Activated naive CD4-positive, alpha-beta T cell treated with anti-CD3 and anti-CD28 coated beads for 36 hours (primary cell): ENCODE data around the gene PDE6C. TPM values are rescaled to one million over a fixed set of nuclear protein-coding genes. Genes with fewer than 3 reads are reported as not detected.

Experiments used
- CTCF ChIA-PET: fragments of 350-600 bp; sonication (Branson Sonifier 250); formaldehyde crosslinking; loops from one replicate; lab custom pipeline; 2021; ENCODE audit warnings: antibody characterized with exemption; lab: Charles Lee
- DNase-seq: peaks from one replicate; pipeline ENCODE4 v3.0.0-alpha.2; 2020
- H3K27ac Mint-ChIP-seq: one replicate; pipeline ENCODE4 v1.8.0; 2021; ENCODE audit warnings: mild to moderate bottlenecking, mixed read lengths
- H3K27me3 Mint-ChIP-seq: one replicate; pipeline ENCODE4 v1.8.0; 2021; ENCODE audit warnings: low read depth, mixed read lengths
- H3K36me3 Mint-ChIP-seq: one replicate; pipeline ENCODE4 v1.8.0; 2021; ENCODE audit warnings: low read depth, mixed read lengths
- H3K4me1 Mint-ChIP-seq: one replicate; pipeline ENCODE4 v1.8.0; 2021; ENCODE audit warnings: low read depth, mixed read lengths
- H3K4me3 Mint-ChIP-seq: one replicate; pipeline ENCODE4 v1.8.0; 2021; ENCODE audit warnings: mild to moderate bottlenecking, moderate library complexity, mixed read lengths
- H3K9me3 Mint-ChIP-seq: one replicate; pipeline ENCODE4 v1.8.0; 2021; ENCODE audit warnings: mixed read lengths
- intact Hi-C: fragments of 100-400 bp; cut with micrococcal nuclease; formaldehyde crosslinking; loops from one replicate; pipeline ENCODE4 v1.15.1; 2023
- total RNA-seq, 2 experiments: library from RNA; stranded (reverse); gene quantifications; one replicate each; pipeline ENCODE4 v1.2.3, GENCODE V29; 2021

The PDE6C gene
- total RNA-seq, 2 experiments from 2014 or later: not detected

DNA sequence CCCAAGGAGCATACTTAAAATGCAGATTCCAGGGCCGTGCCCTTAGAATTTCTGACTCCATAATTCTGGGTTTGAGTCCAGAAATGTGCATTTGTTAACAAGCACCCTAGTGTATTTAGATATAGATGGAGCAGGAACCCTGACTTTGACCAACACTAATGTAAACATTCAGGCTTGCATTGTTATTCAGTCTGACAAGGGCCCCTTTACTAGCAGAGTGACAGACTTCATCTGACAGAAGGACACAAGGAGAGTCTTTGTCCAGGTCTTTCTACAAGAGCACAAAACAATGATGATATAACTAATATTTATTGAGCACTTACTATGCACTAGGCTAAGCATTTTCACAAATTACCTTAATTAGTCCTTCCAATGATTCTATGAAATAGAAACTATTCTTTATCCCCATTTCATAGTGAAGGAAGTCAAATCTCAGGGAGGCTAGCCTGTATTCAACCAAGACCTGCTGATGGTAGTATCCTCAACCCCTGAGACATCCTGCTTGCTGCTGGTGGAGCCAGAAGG lies 15.2 kb upstream of the PDE6C start:
- H3K4me1 Mint-ChIP-seq: no peaks in the 10 kb centered on the region
- no peak for DNase-seq
- H3K27me3 Mint-ChIP-seq: peaks cover 14% of the 10 kb centered on the region
- no peaks in the 10 kb centered on the region for H3K9me3 Mint-ChIP-seq
- intact Hi-C loops: no loop called here
- H3K36me3 Mint-ChIP-seq: no peaks in the 10 kb centered on the region
- CTCF ChIA-PET: interaction anchor here (1.2 kb wide), 1 partner anchor 219 kb away, joined by 4 read pairs; no protein-coding TSS in a partner anchor
- H3K4me3 Mint-ChIP-seq: no peak overlapping the region
- no peak overlapping the region for H3K27ac Mint-ChIP-seq

DNA sequence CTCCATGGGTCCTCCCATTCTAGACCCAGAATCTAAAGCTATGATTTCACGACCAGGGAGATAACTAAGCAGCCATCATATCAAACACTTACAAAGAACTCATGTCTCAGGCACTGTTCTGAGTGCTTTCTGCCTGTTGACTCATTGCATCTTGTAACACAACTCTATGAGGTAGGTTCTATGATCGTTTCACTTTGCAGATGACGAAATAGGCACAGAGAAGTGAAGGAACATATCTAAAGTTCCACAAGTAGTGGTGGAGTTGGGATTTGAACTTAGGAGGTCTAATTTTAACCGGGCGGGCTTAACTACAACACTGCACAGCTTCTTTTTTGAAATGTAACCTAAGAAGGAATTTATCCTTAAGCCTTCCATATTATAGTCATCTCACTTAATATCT lies 14.2 kb upstream of the PDE6C start:
- intact Hi-C loops: no loop called here
- CTCF ChIA-PET: no interaction called here
- no peaks in the 10 kb centered on the region for H3K9me3 Mint-ChIP-seq
- H3K27me3 Mint-ChIP-seq: peaks cover 16% of the 10 kb centered on the region
- H3K36me3 Mint-ChIP-seq: no peaks in the 10 kb centered on the region
- no peak for DNase-seq
- no peak overlapping the region for H3K4me3 Mint-ChIP-seq
- no peak overlapping the region for H3K27ac Mint-ChIP-seq
- H3K4me1 Mint-ChIP-seq: no peaks in the 10 kb centered on the region

DNA sequence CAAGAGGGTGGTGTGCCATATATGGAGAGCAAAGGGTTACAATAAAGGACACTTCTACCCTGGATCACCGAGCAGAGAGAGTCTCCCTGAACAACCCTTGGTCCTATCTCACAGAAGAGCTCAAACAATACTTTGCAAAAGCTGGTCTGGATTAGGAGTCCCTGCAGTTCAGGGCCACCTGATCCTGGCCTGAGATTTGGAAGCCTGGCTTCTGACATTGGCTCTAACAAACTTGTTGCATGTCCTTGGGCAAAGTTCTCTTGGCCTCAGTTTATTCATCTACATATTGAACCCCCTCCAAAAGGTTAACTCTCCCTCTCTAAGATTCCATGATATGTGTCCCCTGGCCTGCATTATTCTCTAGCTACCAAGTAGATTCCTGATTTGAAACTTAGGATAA lies 13.0 kb upstream of the PDE6C start:
- H3K9me3 Mint-ChIP-seq: no peaks in the 10 kb centered on the region
- no peaks in the 10 kb centered on the region for H3K36me3 Mint-ChIP-seq
- H3K4me1 Mint-ChIP-seq: no peaks in the 10 kb centered on the region
- DNase-seq: no peak
- H3K27ac Mint-ChIP-seq: no peak overlapping the region
- peaks cover 23% of the 10 kb centered on the region for H3K27me3 Mint-ChIP-seq
- H3K4me3 Mint-ChIP-seq: no peak overlapping the region
- CTCF ChIA-PET: no interaction called here
- intact Hi-C loops: no loop called here

DNA sequence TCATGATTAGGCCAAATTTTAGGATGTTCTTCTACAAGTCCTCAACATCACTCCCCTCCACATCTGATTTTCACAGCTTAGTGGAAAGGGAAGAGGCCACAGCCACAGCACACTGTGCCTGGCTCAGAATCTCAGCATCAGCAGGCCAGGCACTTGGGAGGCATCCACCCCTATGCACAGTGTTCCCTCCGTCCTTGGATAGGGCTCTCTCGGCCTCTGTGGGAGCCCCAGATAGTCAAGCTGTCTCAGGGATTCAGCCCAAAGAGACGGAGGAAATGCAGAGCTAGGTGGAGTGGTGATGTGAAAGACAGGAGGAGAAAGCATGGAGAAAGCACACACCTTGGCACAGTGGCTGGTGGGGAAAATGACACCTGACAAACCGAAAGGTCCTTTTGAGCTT lies 12.6 kb upstream of the PDE6C start:
- CTCF ChIA-PET: no interaction called here
- Mint-ChIP-seq H3K36me3 (no peaks in the 10 kb centered on the region), H3K27ac (no peak overlapping the region), H3K27me3 (peaks cover 23% of the 10 kb centered on the region), H3K4me3 (no peak overlapping the region), H3K4me1 (no peaks in the 10 kb centered on the region), H3K9me3 (no peaks in the 10 kb centered on the region)
- DNase-seq: no peak
- intact Hi-C loops: no loop called here

DNA sequence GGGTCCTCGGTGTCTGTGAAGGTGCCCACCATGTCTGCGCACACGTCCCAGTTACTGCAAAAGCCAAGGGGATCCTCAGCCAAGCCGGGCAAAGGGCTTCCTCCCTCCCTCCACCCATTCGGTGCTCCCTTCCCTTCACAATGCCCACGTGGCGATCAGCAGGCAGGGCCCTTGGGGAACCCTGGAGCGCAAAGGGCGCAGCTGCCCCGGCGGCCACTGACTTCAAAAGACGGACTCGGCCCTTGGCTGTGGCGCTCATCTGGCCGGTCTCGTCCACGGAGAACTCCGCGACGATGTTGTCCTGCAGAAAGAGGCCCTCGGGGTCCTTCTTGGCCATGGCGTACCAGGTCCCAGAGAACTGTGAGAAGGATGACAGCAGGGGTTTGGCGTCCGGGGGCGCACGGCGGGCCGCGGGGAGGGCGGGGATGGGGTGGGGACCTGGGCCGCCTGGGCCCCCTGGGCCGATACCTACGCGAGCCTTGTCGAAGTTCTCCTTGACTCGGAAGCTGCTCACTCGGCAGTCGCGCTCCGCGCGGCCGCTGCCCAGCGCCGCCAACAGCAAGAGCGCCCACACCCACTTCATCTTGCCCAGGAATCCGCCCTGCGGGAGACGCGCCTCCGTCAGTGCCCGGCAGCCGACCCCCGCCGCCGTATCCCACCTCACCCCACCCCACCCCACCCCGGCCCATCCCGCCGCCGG lies 11.7 kb upstream of the PDE6C start:
- peaks cover 23% of the 10 kb centered on the region for H3K27me3 Mint-ChIP-seq
- CTCF ChIA-PET: no interaction called here
- H3K27ac Mint-ChIP-seq: no peak overlapping the region
- no peak overlapping the region for H3K4me3 Mint-ChIP-seq
- DNase-seq: no peak
- intact Hi-C loops: no loop called here
- no peaks in the 10 kb centered on the region for H3K36me3 Mint-ChIP-seq
- no peaks in the 10 kb centered on the region for H3K4me1 Mint-ChIP-seq
- no peaks in the 10 kb centered on the region for H3K9me3 Mint-ChIP-seq

DNA sequence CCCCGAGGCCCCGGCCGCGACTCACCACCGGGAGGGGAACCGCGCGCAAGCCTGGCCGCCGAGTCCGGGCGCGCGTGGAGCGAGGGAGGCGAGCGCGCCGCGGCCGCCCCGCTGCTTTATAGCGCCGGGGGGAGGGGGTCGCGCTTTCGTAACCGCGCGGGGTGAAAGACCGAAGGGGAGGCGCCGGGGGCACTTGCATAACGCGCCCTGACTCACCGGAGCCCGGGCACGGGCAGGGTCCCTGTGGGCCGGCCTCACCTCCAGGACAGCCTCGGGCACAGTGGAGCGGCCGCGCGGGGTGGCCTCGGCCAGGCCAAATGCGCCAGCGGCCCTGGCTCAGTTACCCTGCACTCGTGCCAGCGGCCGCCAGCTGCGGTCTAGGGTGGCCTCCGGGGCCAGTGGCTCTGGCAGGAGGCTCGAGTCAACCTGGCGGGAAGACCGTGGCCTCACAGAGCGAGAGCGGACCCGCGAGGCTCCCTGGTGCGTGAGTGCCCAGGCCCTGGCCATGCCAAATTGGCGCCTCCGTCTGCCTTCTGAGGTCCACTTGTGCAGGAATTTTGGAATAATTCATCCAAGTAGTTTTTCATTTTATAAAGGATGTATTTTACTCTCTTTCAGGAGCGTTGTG lies 11.1 kb upstream of the PDE6C start, which contains the start of gene RBP4:
Gene RBP4 (minus strand): TSS at position 90 of the 628 bp plus-strand sequence. CDS start 207 bp downstream, outside the sequence.
- DNase-seq: no peak
- no peaks in the 10 kb centered on the region for H3K4me1 Mint-ChIP-seq

DNA sequence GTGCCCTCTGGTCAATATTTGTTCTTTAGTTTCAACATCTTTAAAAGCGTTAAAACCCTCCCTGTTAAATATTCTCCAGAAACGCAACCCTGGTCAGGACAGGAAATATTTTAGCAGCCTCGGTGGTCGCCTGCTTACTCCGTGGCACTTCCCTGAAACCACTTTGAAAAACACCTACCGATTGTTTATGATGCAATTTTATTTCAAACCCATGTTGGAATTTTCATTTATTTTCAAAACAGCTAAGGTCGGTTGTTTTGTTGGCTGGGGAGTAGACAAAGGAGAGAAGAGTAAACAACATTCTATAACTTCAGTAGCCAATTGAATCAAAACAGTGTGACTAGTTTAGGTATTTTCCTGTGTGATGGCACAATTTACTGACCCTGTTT lies 10.6 kb upstream of the PDE6C start:
- intact Hi-C loops: no loop called here
- Mint-ChIP-seq H3K4me1 (no peaks in the 10 kb centered on the region), H3K9me3 (no peaks in the 10 kb centered on the region), H3K27me3 (peaks cover 26% of the 10 kb centered on the region), H3K36me3 (no peaks in the 10 kb centered on the region), H3K4me3 (no peak overlapping the region), H3K27ac (no peak overlapping the region)
- CTCF ChIA-PET: interaction anchor here (0.6 kb wide), 1 partner anchor 45 kb away, joined by 3 read pairs; no protein-coding TSS in a partner anchor
- DNase-seq: no peak

More for the DNA sequence above, 11.1 kb upstream of the PDE6C start, which contains the start of gene RBP4:
- peaks cover 26% of the 10 kb centered on the region for H3K27me3 Mint-ChIP-seq
- no peaks in the 10 kb centered on the region for H3K9me3 Mint-ChIP-seq
- intact Hi-C loops: no loop called here
- H3K4me3 Mint-ChIP-seq: no peak within 1 kb of the TSS
- no peaks in the 10 kb centered on the region for H3K36me3 Mint-ChIP-seq
- CTCF ChIA-PET: no interaction called here
- H3K27ac Mint-ChIP-seq: no peak within 1 kb of the TSS

DNA sequence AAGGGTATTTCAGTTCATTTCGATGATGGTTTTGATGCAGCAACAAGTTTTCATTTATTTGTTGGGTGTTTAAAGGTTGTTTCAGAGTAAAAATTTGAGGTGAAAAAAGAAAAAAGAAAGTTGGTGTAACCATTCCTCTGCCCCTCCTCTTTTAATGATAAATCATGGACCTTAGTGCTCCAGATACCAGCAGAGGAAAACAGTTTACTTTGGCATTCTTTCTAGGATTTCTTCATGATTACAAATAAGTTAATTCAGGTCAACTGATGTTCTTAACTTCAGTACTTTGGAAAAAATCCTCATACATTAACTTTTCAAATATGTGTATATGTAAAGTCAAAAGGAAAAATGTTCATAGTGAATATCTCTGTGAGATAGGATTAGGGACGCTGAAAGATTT lies 9.3 kb upstream of the PDE6C start:
- intact Hi-C loops: no loop called here
- H3K27me3 Mint-ChIP-seq: peaks cover 28% of the 10 kb centered on the region
- H3K9me3 Mint-ChIP-seq: peaks cover 3% of the 10 kb centered on the region
- H3K36me3 Mint-ChIP-seq: no peaks in the 10 kb centered on the region
- CTCF ChIA-PET: no interaction called here
- H3K4me3 Mint-ChIP-seq: no peak overlapping the region
- no peak overlapping the region for H3K27ac Mint-ChIP-seq
- DNase-seq: no peak
- H3K4me1 Mint-ChIP-seq: no peaks in the 10 kb centered on the region

DNA sequence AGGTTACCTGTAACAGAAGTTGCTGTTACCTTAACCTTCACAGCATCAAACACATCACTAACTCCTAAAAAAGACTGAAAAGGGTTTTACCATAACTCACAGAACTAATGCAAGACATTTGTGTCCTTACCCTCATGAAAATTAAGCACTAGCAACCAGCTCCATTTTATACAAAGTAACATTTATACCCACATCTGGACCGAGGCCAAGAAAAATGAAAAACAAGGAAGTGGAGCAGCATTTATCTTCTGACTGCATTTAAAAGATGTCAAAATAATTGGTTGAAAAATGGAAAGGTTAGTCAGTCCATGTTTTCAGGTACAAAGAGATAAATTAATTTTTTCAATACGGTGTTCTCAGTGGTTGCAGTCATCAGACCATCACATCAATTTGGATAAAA lies 8.2 kb upstream of the PDE6C start:
- Mint-ChIP-seq H3K36me3 (no peaks in the 10 kb centered on the region), H3K27ac (no peak overlapping the region), H3K4me3 (no peak overlapping the region), H3K9me3 (peaks cover 3% of the 10 kb centered on the region), H3K27me3 (peaks cover 31% of the 10 kb centered on the region), H3K4me1 (no peaks in the 10 kb centered on the region)
- DNase-seq: no peak
- intact Hi-C loops: no loop called here
- CTCF ChIA-PET: no interaction called here

DNA sequence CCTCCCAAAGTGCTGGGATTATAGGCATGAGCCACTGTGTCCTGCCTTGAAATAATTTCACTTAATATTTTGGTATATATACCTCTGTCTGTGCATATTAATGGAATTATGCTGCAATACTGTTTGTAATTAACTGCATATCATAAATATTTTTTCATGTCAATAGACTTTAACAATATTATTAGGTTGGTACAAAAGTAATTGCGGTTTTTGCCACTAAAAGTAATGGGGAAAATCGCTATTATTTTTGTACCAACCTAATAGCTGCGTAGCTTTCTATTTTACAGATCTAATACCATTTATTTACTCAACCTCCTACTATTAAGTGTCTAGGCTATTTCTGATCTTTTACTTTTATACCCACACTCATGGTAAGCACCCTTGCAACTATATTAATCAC lies 3.9 kb upstream of the PDE6C start:
- intact Hi-C loops: no loop called here
- no peak for DNase-seq
- no peaks in the 10 kb centered on the region for H3K36me3 Mint-ChIP-seq
- no peak overlapping the region for H3K4me3 Mint-ChIP-seq
- H3K9me3 Mint-ChIP-seq: peaks cover 3% of the 10 kb centered on the region
- no peaks in the 10 kb centered on the region for H3K4me1 Mint-ChIP-seq
- CTCF ChIA-PET: no interaction called here
- peaks cover 17% of the 10 kb centered on the region for H3K27me3 Mint-ChIP-seq
- H3K27ac Mint-ChIP-seq: no peak overlapping the region

DNA sequence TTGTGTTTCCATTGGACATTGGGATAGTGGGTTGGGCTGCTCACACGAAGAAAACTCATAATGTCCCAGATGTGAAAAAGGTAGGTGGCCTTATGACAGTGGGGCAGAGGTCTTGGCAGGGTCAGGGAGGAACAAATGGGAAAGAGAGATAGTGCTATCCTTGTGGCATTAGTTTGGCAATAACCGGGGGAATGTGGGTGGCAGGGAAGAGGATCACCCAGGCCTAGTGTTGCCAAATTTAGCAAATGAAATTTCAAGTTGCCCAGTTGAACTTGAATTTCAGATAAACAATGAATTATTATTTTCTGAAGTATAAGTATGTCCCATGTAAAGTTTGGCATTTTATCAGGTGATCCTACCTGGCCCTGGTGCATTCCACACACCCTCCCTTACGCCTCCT lies 789 bp downstream of the PDE6C start:
- no peaks in the 10 kb centered on the region for H3K9me3 Mint-ChIP-seq
- intact Hi-C loops: no loop called here
- H3K4me3 Mint-ChIP-seq: no peak overlapping the region
- H3K36me3 Mint-ChIP-seq: no peaks in the 10 kb centered on the region
- peaks cover 5% of the 10 kb centered on the region for H3K27me3 Mint-ChIP-seq
- H3K27ac Mint-ChIP-seq: no peak overlapping the region
- no peaks in the 10 kb centered on the region for H3K4me1 Mint-ChIP-seq
- CTCF ChIA-PET: interaction anchor here (0.6 kb wide), 1 partner anchor 1358 kb away, joined by 3 read pairs; no protein-coding TSS in a partner anchor
- DNase-seq: no peak

DNA sequence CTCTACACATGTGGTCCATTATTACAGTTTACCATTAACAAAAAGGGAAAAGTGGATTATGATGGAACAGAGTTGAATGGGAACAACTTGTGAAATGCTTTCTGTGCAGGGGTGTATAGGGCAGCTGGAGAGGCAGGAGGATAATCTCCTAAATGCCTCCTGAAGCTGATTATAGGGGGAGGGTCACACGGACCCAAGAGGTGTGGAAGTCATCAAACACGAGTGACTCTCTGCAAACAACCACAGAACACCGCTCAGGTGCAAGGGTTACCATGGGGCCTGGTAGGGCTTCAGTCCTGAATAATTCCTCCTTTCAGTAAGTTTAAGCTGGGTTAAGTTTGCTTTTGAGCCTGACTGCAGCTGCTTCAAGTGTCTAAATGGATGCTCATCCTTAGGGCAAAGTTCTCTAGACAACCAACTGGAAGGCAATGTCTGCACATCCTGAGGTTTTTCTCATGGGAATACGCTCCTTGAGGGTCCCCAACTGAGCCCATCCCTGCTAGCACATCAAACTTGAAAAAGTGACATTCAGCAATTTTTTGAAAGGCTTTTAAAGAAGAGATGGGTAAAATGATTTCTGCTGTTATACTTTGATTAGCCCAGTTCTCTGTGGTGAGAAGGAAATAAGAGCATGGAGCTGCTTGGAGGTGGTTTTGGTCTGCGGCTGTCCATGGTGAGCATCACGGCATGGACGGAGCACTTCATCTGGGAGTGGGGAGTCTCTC lies 1.9 kb downstream of the PDE6C start:
- no peak overlapping the region for H3K4me3 Mint-ChIP-seq
- DNase-seq: no peak
- H3K36me3 Mint-ChIP-seq: no peaks in the 10 kb centered on the region
- intact Hi-C loops: no loop called here
- no peaks in the 10 kb centered on the region for H3K4me1 Mint-ChIP-seq
- peaks cover under 1% of the 10 kb centered on the region for H3K27me3 Mint-ChIP-seq
- H3K9me3 Mint-ChIP-seq: no peaks in the 10 kb centered on the region
- H3K27ac Mint-ChIP-seq: no peak overlapping the region
- CTCF ChIA-PET: interaction anchor here (0.6 to 0.7 kb wide), 2 partner anchors 11 to 161 kb away, joined by 3 read pairs; no protein-coding TSS in a partner anchor
